Liver (tissue), 9 donors: ENCODE measurements around the gene PFDN2. TPM values are rescaled to one million over a fixed set of nuclear protein-coding genes. Genes with fewer than 3 reads are reported as not detected.

Source experiments
- DNase-seq: peaks from one replicate; pipeline ENCODE4 v3.0.0-alpha.2; 2017; ENCODE audit warnings: low spot score
- H3K27ac ChIP-seq, 2 donors: one replicate each; pipeline ENCODE4 v1.7.0; 2013; ENCODE audit warnings: inconsistent platforms in 2 of 2, low read length in 2 of 2, control low read depth in 1 of 2, low read depth in 1 of 2, mild to moderate bottlenecking in 1 of 2
- H3K27me3 ChIP-seq, 4 donors: one replicate each; pipeline versions ENCODE4 v1.6.1 to v1.7.0; 2013; ENCODE audit warnings: low read length in 3 of 4, inconsistent platforms in 1 of 4, mild to moderate bottlenecking in 1 of 4, moderate library complexity in 1 of 4; ENCODE audit not compliant: control insufficient read depth in 4 of 4, insufficient read depth in 4 of 4
- H3K36me3 ChIP-seq, 4 donors: one replicate each; pipeline versions ENCODE4 v1.6.1 to v1.7.0; 2013; ENCODE audit warnings: low read length in 3 of 4, mild to moderate bottlenecking in 3 of 4, low read depth in 1 of 4, moderate library complexity in 1 of 4; ENCODE audit not compliant: control insufficient read depth in 4 of 4, insufficient read depth in 3 of 4
- H3K4me1 ChIP-seq, 4 donors: one replicate each; pipeline versions ENCODE4 v1.6.1 to v1.7.0; 2013; ENCODE audit warnings: low read length in 3 of 4, mild to moderate bottlenecking in 3 of 4, moderate library complexity in 1 of 4; ENCODE audit not compliant: control insufficient read depth in 4 of 4, insufficient read depth in 4 of 4
- H3K4me3 ChIP-seq, 3 donors: one replicate each; pipeline versions ENCODE4 v1.6.1 to v1.7.0; 2013; ENCODE audit warnings: low read length in 3 of 3, control low read depth in 1 of 3, low read depth in 1 of 3, mild to moderate bottlenecking in 1 of 3
- H3K9ac ChIP-seq, 2 donors: one replicate each; pipeline ENCODE4 v1.7.0; 2013; ENCODE audit warnings: low read length in 2 of 2, mild to moderate bottlenecking in 2 of 2, moderate library complexity in 2 of 2, control low read depth in 1 of 2, low read depth in 1 of 2
- H3K9me3 ChIP-seq, 4 donors: one replicate each; pipeline versions ENCODE4 v1.6.1 to v1.7.0; 2013; ENCODE audit warnings: low read length in 3 of 4; ENCODE audit not compliant: control insufficient read depth in 4 of 4
- EGR1 ChIP-seq, 2 donors: IDR thresholded peaks; 2 replicates each; pipeline ENCODE4 v1.6.1; 2016 to 2018; ENCODE audit warnings: antibody characterized with exemption in 2 of 2, low read depth in 2 of 2
- FOXA1 ChIP-seq: IDR thresholded peaks from 2 replicates; pipeline ENCODE4 v1.6.1; 2016; ENCODE audit warnings: antibody characterized with exemption
- FOXA2 ChIP-seq: IDR thresholded peaks from 2 replicates; pipeline ENCODE4 v1.6.1; 2016; ENCODE audit warnings: antibody characterized with exemption
- GABPA ChIP-seq, 2 donors: IDR thresholded peaks in 1 of 2; conservative IDR thresholded peaks in 1 of 2; 2 replicates each; pipeline ENCODE4 v1.6.1; 2016; ENCODE audit warnings: antibody characterized with exemption in 2 of 2, mild to moderate bottlenecking in 1 of 2, moderate library complexity in 1 of 2
- HNF4A ChIP-seq, 2 donors: conservative IDR thresholded peaks; 2 replicates each; pipeline ENCODE4 v1.6.1; 2016; ENCODE audit warnings: antibody characterized with exemption in 2 of 2, mild to moderate bottlenecking in 2 of 2
- HNF4G ChIP-seq: IDR thresholded peaks from 2 replicates; pipeline ENCODE4 v1.6.1; 2016; ENCODE audit warnings: antibody characterized with exemption
- JUND ChIP-seq, 2 donors: IDR thresholded peaks; 2 replicates each; pipeline ENCODE4 v1.6.1; 2016; ENCODE audit warnings: antibody characterized with exemption in 2 of 2
- NR2F2 ChIP-seq: IDR thresholded peaks from 2 replicates; pipeline ENCODE4 v1.6.1; 2016; ENCODE audit warnings: antibody characterized with exemption
- RAD21 ChIP-seq, 2 donors: IDR thresholded peaks; 2 replicates each; pipeline ENCODE4 v1.6.1; 2016; ENCODE audit warnings: antibody characterized with exemption in 2 of 2, mild to moderate bottlenecking in 2 of 2
- RXRA ChIP-seq, 2 donors: IDR thresholded peaks; 2 replicates each; pipeline ENCODE4 v1.6.1; 2017 to 2018; ENCODE audit warnings: antibody characterized with exemption in 2 of 2, mild to moderate bottlenecking in 1 of 2
- SP1 ChIP-seq: IDR thresholded peaks from 2 replicates; pipeline ENCODE4 v1.6.1; 2018; ENCODE audit warnings: antibody characterized with exemption, mild to moderate bottlenecking
- TAF1 ChIP-seq: conservative IDR thresholded peaks from 2 replicates; pipeline ENCODE4 v1.6.1; 2016; ENCODE audit warnings: antibody characterized with exemption, mild to moderate bottlenecking
- YY1 ChIP-seq: IDR thresholded peaks from 2 replicates; pipeline ENCODE4 v1.6.1; 2016; ENCODE audit warnings: antibody characterized with exemption, mild to moderate bottlenecking
- WGBS: extraction: QIAGEN DNeasy Blood & Tissue Kit; methylation state at CpG from one replicate; pipeline ENCODE4 v1.1.7; 2013; 5-methylcytosine and 5-hydroxymethylcytosine counted together
- polyA plus RNA-seq, 2 donors: library from polyadenylated mRNA; stranded (reverse) in 1 of 2; unstranded in 1 of 2; fragments of 200-250 nt in 1 of 2; fragments of >200 nt in 1 of 2; fragmentation: Nextera tagmentation in 1 of 2; extraction: Ambion mirVana in 1 of 2; gene quantifications; one replicate each; pipeline versions ENCODE4 v1.2.1 to v1.2.3, GENCODE V29; 2013 to 2015
- total RNA-seq, 2 donors: library from RNA; depleted of rRNA; stranded (reverse); fragments of >200 nt; gene quantifications; one replicate each; pipeline ENCODE4 v1.2.3, GENCODE V29; 2014
- TF ChIP-seq, protein P1 (sequence below): IDR thresholded peaks from 2 replicates; pipeline ENCODE4 v1.6.1; 2016; ENCODE audit warnings: antibody characterized with exemption
- TF ChIP-seq, protein P2 (sequence below): IDR thresholded peaks from 2 replicates; pipeline ENCODE4 v1.6.1; 2016; ENCODE audit warnings: antibody characterized with exemption
- TF ChIP-seq, protein P3 (sequence below): IDR thresholded peaks from 2 replicates; pipeline ENCODE4 v1.6.1; 2016; ENCODE audit warnings: antibody characterized with exemption
- TF ChIP-seq, protein P4 (sequence below): IDR thresholded peaks from 2 replicates; pipeline ENCODE4 v1.6.1; 2016; ENCODE audit warnings: antibody characterized with exemption, mild to moderate bottlenecking
- donor health status: healthy.
- donor health status: healthy.
- donor health status: healthy.
- donor health status: healthy.
- donor health status: healthy.

The PFDN2 gene
- total and polyA plus RNA-seq, 4 donors = 12.4 to 61.9 (median 34.0) TPM

DNA sequence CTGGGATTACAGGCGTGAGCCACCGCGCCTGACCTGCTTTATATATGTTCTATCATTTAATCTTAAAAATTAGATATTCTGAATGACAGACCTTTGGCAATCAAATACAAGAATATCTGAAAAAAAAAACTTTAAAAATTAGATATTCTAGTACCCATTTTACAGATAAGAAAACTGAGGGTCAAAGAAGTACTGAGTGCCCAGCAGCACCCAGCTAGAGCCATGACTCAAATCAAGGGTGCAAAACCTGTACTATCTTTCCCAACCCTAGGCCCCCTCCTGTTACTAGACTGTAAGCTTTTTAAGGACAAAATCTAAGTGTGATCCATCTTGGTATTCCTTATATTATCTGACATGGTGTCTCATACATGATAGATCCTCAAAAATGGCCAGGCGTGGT is 56.4 kb downstream of the PFDN2 start:
- WGBS = 94% methylated on average over 4 of the region's 4 CpGs
- Histone ChIP-seq H3K9ac (no peak overlapping the region), H3K9me3 (no peaks in the 10 kb centered on the region), H3K4me1 (no peaks in the 10 kb centered on the region), H3K27ac (no peak overlapping the region), H3K36me3 (no peaks in the 10 kb centered on the region), H3K4me3 (no peak overlapping the region), H3K27me3 (no peaks in the 10 kb centered on the region)
- DNase-seq = no peak
- TF ChIP-seq TAF1 (no peak), SP1 (no peak), NR2F2 (no peak), RAD21 (IDR thresholded peaks at IDR 0.05) (no peak), HNF4A (conservative IDR thresholded peaks at IDR 0.05) (no peak), EGR1 (IDR thresholded peaks at IDR 0.05; ENCODE audit: low read depth in 2 of 2) (no peak), JUND (IDR thresholded peaks at IDR 0.05) (no peak), FOXA2 (no peak), RXRA (IDR thresholded peaks at IDR 0.05) (no peak), GABPA (IDR thresholded peaks at IDR 0.05 in 1 of 2, conservative IDR thresholded peaks at IDR 0.05 in 1 of 2) (no peak), HNF4G (no peak), YY1 (no peak)
- TF ChIP-seq, protein P1, sequence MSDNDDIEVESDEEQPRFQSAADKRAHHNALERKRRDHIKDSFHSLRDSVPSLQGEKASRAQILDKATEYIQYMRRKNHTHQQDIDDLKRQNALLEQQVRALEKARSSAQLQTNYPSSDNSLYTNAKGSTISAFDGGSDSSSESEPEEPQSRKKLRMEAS = no peak
- TF ChIP-seq, protein P2, sequence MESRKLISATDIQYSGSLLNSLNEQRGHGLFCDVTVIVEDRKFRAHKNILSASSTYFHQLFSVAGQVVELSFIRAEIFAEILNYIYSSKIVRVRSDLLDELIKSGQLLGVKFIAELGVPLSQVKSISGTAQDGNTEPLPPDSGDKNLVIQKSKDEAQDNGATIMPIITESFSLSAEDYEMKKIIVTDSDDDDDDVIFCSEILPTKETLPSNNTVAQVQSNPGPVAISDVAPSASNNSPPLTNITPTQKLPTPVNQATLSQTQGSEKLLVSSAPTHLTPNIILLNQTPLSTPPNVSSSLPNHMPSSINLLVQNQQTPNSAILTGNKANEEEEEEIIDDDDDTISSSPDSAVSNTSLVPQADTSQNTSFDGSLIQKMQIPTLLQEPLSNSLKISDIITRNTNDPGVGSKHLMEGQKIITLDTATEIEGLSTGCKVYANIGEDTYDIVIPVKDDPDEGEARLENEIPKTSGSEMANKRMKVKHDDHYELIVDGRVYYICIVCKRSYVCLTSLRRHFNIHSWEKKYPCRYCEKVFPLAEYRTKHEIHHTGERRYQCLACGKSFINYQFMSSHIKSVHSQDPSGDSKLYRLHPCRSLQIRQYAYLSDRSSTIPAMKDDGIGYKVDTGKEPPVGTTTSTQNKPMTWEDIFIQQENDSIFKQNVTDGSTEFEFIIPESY = no peak
- TF ChIP-seq, protein P3, sequence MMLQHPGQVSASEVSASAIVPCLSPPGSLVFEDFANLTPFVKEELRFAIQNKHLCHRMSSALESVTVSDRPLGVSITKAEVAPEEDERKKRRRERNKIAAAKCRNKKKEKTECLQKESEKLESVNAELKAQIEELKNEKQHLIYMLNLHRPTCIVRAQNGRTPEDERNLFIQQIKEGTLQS = no peak
- TF ChIP-seq, protein P4, sequence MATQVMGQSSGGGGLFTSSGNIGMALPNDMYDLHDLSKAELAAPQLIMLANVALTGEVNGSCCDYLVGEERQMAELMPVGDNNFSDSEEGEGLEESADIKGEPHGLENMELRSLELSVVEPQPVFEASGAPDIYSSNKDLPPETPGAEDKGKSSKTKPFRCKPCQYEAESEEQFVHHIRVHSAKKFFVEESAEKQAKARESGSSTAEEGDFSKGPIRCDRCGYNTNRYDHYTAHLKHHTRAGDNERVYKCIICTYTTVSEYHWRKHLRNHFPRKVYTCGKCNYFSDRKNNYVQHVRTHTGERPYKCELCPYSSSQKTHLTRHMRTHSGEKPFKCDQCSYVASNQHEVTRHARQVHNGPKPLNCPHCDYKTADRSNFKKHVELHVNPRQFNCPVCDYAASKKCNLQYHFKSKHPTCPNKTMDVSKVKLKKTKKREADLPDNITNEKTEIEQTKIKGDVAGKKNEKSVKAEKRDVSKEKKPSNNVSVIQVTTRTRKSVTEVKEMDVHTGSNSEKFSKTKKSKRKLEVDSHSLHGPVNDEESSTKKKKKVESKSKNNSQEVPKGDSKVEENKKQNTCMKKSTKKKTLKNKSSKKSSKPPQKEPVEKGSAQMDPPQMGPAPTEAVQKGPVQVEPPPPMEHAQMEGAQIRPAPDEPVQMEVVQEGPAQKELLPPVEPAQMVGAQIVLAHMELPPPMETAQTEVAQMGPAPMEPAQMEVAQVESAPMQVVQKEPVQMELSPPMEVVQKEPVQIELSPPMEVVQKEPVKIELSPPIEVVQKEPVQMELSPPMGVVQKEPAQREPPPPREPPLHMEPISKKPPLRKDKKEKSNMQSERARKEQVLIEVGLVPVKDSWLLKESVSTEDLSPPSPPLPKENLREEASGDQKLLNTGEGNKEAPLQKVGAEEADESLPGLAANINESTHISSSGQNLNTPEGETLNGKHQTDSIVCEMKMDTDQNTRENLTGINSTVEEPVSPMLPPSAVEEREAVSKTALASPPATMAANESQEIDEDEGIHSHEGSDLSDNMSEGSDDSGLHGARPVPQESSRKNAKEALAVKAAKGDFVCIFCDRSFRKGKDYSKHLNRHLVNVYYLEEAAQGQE = no peak

DNA sequence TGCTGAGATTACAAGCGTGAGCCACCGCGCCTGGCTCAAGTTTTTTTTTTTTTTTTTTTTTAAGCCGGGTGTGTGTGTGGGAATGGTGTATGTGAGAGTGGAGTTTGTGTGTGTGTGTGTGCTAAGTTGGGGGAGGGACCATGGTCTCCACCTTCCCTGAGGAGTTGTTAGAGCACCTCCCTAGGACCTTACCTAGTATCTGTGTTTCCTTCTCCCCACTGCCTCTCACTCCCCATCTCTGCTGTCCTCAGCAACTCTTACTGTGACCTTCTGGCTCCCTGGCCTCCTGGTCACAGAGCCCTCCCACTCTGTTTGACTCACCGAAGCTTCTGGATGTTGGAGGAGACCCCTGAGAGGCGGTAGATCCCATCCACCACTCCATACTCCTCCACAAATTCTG is 58.5 kb downstream of the PFDN2 start:
- 82% methylated on average over 6 of the region's 6 CpGs for WGBS
- H3K27me3 ChIP-seq = no peaks in the 10 kb centered on the region
- H3K4me3 ChIP-seq = no peak overlapping the region
- no peak overlapping the region for H3K9ac ChIP-seq
- no peak for TF ChIP-seq FOXA2
- TF ChIP-seq YY1 = no peak
- TF ChIP-seq, protein P2 = no peak
- TF ChIP-seq, protein P3 = no peak
- TF ChIP-seq HNF4A (conservative IDR thresholded peaks at IDR 0.05) = no peak
- TF ChIP-seq JUND (IDR thresholded peaks at IDR 0.05) = no peak
- TF ChIP-seq FOXA1 = no peak
- no peak for TF ChIP-seq EGR1 (IDR thresholded peaks at IDR 0.05; ENCODE audit: low read depth in 2 of 2)
- no peak for TF ChIP-seq SP1
- no peak for TF ChIP-seq RAD21 (IDR thresholded peaks at IDR 0.05)
- no peak for TF ChIP-seq GABPA (IDR thresholded peaks at IDR 0.05 in 1 of 2, conservative IDR thresholded peaks at IDR 0.05 in 1 of 2)
- no peak for DNase-seq
- H3K27ac ChIP-seq = no peak overlapping the region
- no peaks in the 10 kb centered on the region for H3K4me1 ChIP-seq
- no peaks in the 10 kb centered on the region for H3K9me3 ChIP-seq
- H3K36me3 ChIP-seq = no peaks in the 10 kb centered on the region
